Muscle of leg (tissue), 11 donors: ENCODE measurements around the gene KCNAB1. TPM values are rescaled to one million over a fixed set of nuclear protein-coding genes. Genes with fewer than 3 reads are reported as not detected.

Experiments
- DNase-seq: peaks from one replicate; pipeline ENCODE4 v3.0.0; 2013
- H3K27ac ChIP-seq: one replicate; pipeline ENCODE4 v1.5.1; 2013; ENCODE audit warnings: mild to moderate bottlenecking, low read length, control low read depth
- H3K27me3 ChIP-seq: one replicate; pipeline ENCODE4 v1.6.1; 2013; ENCODE audit warnings: low read length; ENCODE audit not compliant: control insufficient read depth, insufficient read depth
- H3K36me3 ChIP-seq: one replicate; pipeline ENCODE4 v1.6.1; 2013; ENCODE audit warnings: low read length; ENCODE audit not compliant: control insufficient read depth, insufficient read depth
- H3K4me1 ChIP-seq: one replicate; pipeline ENCODE4 v1.6.1; 2013; ENCODE audit warnings: low read length; ENCODE audit not compliant: control insufficient read depth, insufficient read depth
- H3K4me3 ChIP-seq: one replicate; pipeline ENCODE4 v1.5.1; 2013; ENCODE audit warnings: low read length, control low read depth
- H3K9me3 ChIP-seq: replicated peaks from 2 replicates; pipeline ENCODE4 v1.6.1; 2013; ENCODE audit warnings: low read depth, low read length; ENCODE audit not compliant: control insufficient read depth
- WGBS: methylation state at CpG from one replicate; pipeline ENCODE4 v1.1.5; 2013; ENCODE audit warnings: missing lambda C conversion rate; ENCODE audit not compliant: insufficient coverage; 5-methylcytosine and 5-hydroxymethylcytosine counted together
- polyA plus RNA-seq, 8 donors: library from polyadenylated mRNA; unstranded; fragments of 120-200 nt; gene quantifications; one replicate each; pipeline versions ENCODE4 v1.2.1 to v1.2.3, GENCODE V29; 2013; ENCODE audit warnings: inconsistent platforms in 1 of 8, low replicate concordance in 1 of 8; ENCODE audit not compliant: insufficient read length in 8 of 8, insufficient read depth in 1 of 8
- total RNA-seq: library from RNA; stranded (reverse); fragments of 120-200 nt; gene quantifications from one replicate; pipeline ENCODE4 v1.2.4, GENCODE V29; 2013

The KCNAB1 gene
- total and polyA plus RNA-seq, 9 donors = 4.3 to 8.4 (median 5.0) TPM

DNA sequence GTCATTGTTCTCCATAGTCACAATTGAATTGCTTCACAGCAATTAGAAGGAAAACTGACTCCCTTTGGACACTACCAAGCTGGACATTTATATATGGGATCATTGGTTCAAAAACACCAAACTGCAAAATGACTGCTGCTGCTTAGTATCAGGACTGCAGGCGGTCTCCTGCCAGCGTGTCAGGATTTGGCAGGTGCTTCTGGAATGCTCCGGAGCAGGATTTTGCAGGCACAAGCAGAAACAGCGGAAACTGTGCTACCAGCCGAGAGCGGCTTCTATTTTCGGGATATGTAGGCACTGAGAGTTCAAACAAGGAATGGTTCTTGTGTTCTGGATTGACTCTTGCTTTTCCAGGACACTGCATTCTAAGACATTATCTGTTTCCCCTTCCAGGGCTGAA is 339.1 kb downstream of the KCNAB1 start:
- 47% methylated on average over 7 of the region's 7 CpGs for WGBS

DNA sequence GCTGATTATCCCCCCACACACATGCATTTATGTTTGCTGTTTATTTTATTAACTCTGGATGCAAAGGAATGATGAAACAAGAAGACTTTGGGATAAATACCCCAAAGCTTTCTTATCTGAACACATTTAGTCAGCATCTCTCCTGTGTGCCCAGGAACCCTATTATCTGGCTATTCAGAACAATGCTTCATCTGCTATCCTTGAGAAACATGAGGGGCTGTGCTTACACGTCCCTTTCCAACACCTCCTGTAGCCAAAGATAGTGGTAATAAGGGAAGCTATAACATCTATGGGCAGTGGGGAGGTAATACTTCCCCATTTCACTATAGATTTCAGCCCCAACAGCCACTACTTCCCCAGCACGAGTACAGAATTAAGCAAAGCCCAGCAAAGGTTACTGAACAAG is 339.8 kb downstream of the KCNAB1 start:
- DNase-seq = no peak
- WGBS = no CpG with 5 or more reads among the region's 2 CpGs
- Histone ChIP-seq H3K4me3 (no peak overlapping the region), H3K9me3 (no peaks in the 10 kb centered on the region), H3K36me3 (no peaks in the 10 kb centered on the region), H3K4me1 (peaks cover 3% of the 10 kb centered on the region), H3K27me3 (no peaks in the 10 kb centered on the region), H3K27ac (no peak overlapping the region)

More for the DNA sequence above, 339.1 kb downstream of the KCNAB1 start:
- H3K4me3 ChIP-seq = no peak overlapping the region
- H3K36me3 ChIP-seq = no peaks in the 10 kb centered on the region
- H3K9me3 ChIP-seq = no peaks in the 10 kb centered on the region
- H3K4me1 ChIP-seq = peaks cover 3% of the 10 kb centered on the region
- H3K27ac ChIP-seq = no peak overlapping the region
- no peaks in the 10 kb centered on the region for H3K27me3 ChIP-seq
- peak; percentile 66 for DNase-seq

DNA sequence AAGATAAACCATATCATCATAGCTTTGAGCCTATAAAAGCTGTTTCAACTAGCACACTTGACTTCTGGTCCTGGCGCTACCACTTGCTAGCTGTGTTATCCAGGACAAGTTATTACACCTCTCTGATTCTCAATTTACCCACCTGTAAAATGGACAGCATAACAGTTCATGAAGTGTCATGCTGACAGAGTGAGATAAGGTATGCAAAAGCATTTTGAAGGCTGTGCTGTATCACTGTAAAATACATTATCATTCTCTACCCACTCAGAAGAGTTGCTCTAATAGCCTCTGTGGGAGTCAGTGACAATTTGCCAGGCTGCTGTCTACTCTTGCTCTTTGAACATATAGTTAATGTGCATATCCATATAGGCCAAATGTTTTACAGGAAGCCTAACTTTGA is 341.5 kb downstream of the KCNAB1 start:
- no peak overlapping the region for H3K4me3 ChIP-seq

DNA sequence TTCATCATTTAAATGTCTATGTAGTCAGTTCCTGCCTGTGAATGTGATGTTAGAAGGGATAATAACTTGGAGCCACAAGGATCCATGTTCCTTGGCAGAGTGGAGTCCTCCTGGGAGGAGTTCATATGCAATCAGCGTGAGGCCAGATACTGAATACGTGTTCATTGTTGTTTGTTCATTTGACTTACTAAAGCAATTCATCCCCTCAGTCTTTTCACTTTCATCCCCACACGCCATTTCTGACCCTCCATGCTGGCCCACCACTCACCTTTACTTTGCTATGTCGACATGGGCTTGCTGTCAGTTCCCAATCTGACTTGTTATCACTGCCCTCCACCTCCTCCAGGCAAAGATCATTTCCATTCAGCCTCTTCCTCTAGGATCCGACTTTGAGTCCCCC is 342.7 kb downstream of the KCNAB1 start:
- H3K27me3 ChIP-seq = no peaks in the 10 kb centered on the region
- 39% methylated on average over 2 of the region's 5 CpGs for WGBS
- H3K27ac ChIP-seq = no peak overlapping the region
- H3K36me3 ChIP-seq = no peaks in the 10 kb centered on the region
- H3K4me1 ChIP-seq = peaks cover 3% of the 10 kb centered on the region
- DNase-seq = no peak
- H3K9me3 ChIP-seq = no peaks in the 10 kb centered on the region
- no peak overlapping the region for H3K4me3 ChIP-seq

More for the DNA sequence above, 341.5 kb downstream of the KCNAB1 start:
- H3K27ac ChIP-seq = no peak overlapping the region
- H3K36me3 ChIP-seq = no peaks in the 10 kb centered on the region
- no CpG with 5 or more reads among the region's 1 CpG for WGBS
- DNase-seq = no peak
- H3K9me3 ChIP-seq = no peaks in the 10 kb centered on the region
- peaks cover 3% of the 10 kb centered on the region for H3K4me1 ChIP-seq
- no peaks in the 10 kb centered on the region for H3K27me3 ChIP-seq

DNA sequence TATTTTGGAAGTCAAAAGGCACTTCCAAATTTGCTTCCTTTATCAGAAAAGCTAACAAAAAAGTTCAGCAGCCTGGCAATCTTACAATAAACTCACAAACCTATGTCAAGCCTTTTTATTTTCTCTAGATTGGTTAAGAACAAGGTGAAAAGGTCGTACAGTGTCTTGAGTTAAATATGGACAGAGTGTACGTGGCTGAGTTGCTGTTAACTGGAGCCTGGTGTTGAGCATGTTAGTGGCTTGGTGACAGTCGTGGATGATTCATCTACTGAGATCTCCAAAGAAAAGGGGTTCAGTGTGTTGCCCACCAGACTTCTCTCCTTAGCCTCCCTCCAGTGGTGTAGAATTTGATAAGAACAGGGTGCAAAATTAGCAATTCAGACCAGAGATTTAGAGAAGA is 344.8 kb downstream of the KCNAB1 start:
- Histone ChIP-seq H3K4me3 (no peak overlapping the region), H3K9me3 (no peaks in the 10 kb centered on the region), H3K27ac (no peak overlapping the region), H3K27me3 (no peaks in the 10 kb centered on the region), H3K36me3 (no peaks in the 10 kb centered on the region), H3K4me1 (no peaks in the 10 kb centered on the region)
- DNase-seq = no peak
- WGBS = no CpG with 5 or more reads among the region's 3 CpGs

DNA sequence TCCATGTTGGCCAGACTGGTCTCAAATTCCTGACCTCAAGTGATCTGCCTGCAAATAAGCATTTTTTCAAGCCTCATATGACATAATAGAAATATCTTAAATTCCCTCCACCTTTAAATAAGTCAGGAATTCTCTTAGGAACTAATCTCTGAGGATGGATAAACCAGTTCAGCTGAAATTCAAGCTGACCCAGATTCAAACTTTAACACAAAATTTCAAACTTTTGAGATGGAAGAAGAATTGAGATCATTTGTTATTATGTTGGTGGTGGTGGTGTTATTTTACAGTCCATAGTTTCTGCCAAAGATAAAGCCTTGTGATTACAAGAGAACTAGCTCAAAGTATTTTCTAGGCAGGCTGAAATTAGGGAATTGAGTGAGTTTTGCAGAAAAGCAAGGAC is 349.1 kb downstream of the KCNAB1 start:
- DNase-seq = no peak
- Histone ChIP-seq H3K4me1 (no peaks in the 10 kb centered on the region), H3K36me3 (no peaks in the 10 kb centered on the region), H3K9me3 (no peaks in the 10 kb centered on the region), H3K4me3 (no peak overlapping the region), H3K27ac (no peak overlapping the region), H3K27me3 (no peaks in the 10 kb centered on the region)

DNA sequence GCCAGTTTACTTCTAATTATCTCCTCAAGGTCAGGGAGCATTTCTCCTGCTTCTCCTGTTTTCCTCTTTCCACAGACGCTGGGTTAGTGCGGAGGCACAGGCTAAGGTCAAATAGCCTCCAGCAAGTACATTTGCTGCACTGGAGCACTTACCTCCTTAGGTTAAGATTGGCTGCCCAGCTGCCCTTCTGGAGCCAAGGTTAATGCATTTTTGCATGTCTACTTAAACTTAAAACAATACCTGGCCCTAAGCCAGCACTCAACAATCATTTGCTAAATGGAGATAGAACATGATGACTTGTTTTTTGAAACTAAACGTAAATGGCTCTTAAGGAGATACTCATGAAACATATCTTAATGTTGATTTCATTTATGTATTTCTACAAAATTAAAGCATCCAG is 351.1 kb downstream of the KCNAB1 start:
- Histone ChIP-seq H3K4me3 (no peak overlapping the region), H3K36me3 (no peaks in the 10 kb centered on the region)
- WGBS = 53% methylated on average over 2 of the region's 3 CpGs

DNA sequence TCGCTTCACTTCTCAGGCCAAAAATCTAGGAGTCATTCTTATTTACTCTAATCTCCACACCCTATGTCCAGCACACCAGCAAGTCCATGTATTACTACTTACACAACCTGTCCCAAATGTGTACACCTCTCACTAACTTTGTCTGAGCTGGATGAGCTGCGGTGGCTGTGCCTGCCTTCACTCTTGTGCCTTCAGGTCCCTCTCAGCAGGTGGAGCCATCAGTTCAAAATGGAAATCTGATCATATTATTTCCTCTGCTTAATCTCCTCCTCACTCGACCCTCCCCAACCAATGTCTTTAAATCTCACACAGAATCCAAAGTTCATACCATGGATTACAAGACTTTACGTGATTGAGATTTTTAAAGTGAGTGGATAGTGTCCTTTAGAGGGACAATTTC is 351.8 kb downstream of the KCNAB1 start:
- DNase-seq = no peak

More for the DNA sequence above, 351.1 kb downstream of the KCNAB1 start:
- H3K4me1 ChIP-seq = no peaks in the 10 kb centered on the region
- DNase-seq = no peak
- H3K9me3 ChIP-seq = no peaks in the 10 kb centered on the region
- no peak overlapping the region for H3K27ac ChIP-seq
- no peaks in the 10 kb centered on the region for H3K27me3 ChIP-seq

DNA sequence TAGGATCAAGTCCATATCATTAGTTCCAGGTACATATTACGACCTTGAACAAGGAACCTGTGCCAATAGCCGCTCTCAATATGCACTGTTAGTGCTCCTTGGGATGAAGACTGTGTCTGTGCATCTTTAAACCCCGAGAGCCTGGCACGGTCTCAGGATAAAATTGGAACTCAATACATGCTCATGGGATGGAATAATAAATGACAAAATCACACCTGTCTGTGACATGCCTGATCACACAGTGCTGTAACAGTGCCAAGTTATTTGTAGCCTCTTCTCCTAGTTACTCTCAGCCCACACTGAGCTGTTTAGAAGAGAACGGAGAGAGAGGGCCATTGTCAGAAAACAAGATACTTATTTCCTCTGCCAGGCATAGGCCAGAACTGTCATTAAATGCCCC is 352.3 kb downstream of the KCNAB1 start:
- 73% methylated on average over 2 of the region's 5 CpGs for WGBS
- Histone ChIP-seq H3K4me1 (no peaks in the 10 kb centered on the region), H3K36me3 (no peaks in the 10 kb centered on the region), H3K4me3 (no peak overlapping the region), H3K9me3 (no peaks in the 10 kb centered on the region), H3K27ac (no peak overlapping the region), H3K27me3 (no peaks in the 10 kb centered on the region)
- DNase-seq = no peak

More for the DNA sequence above, 351.8 kb downstream of the KCNAB1 start:
- WGBS = 96% methylated on average over 2 of the region's 4 CpGs
- no peaks in the 10 kb centered on the region for H3K36me3 ChIP-seq
- no peaks in the 10 kb centered on the region for H3K4me1 ChIP-seq
- H3K27ac ChIP-seq = no peak overlapping the region
- H3K27me3 ChIP-seq = no peaks in the 10 kb centered on the region
- no peaks in the 10 kb centered on the region for H3K9me3 ChIP-seq
- H3K4me3 ChIP-seq = no peak overlapping the region

DNA sequence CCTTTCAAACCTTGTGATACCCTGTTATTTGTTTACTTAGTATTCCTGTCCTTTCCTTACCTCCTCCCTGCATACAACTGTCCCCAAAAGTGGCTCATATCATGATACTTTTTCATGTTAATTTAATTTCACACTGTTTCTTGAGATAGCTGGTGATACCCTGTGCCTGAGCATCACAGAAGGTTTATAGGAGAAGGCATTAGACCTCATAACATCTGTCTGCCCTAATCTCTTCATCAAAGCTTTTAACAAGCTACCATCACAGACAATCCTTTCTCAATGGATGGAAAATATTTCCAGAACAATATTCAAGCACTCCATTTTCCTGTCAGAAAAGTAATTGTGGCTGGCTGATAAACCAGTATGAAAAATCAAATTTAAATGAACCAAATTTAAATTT is 353.0 kb downstream of the KCNAB1 start:
- Histone ChIP-seq H3K4me3 (no peak overlapping the region), H3K36me3 (no peaks in the 10 kb centered on the region), H3K4me1 (no peaks in the 10 kb centered on the region), H3K27ac (no peak overlapping the region), H3K9me3 (no peaks in the 10 kb centered on the region), H3K27me3 (no peaks in the 10 kb centered on the region)
- DNase-seq = no peak

DNA sequence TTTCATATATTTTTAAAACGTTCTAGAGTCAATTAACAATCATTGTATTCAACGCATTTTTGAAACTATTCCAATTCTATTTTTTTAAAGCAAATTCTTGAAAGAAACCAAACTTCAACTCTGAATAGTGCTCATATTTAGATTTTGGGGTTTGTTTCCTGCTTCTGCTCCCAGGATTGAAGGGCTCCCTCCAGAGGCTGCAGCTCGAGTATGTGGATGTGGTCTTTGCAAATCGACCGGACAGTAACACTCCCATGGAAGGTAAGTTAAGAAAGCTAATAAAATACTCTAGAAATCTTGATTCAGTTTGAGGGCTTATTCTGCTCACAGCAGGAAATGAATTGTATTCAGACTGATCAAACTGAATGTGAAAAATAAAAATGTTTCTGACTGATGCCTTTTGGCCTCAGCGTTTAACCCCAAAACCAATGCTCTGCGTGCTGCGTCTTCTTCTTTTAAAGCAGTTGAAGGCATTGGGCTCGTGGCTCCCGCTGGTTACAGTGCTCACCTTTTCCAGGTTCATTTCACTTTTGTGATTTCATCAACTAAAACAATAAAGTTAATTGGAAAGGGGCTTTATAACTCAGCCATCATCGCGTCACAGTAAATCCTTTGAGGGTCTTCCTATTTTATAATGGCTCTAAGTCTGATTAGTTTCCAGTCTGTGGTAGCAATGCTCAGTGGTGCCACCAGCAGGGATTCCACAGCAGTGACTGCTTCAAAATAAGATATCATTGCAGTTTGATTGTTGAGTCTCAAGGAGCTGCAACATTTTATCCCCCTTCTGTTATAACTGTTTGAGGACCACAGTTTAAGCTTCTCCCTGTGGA is 354.4 kb downstream of the KCNAB1 start:
- Histone ChIP-seq H3K9me3 (no peaks in the 10 kb centered on the region), H3K4me3 (no peak overlapping the region), H3K27ac (no peak overlapping the region), H3K27me3 (no peaks in the 10 kb centered on the region), H3K4me1 (no peaks in the 10 kb centered on the region), H3K36me3 (no peaks in the 10 kb centered on the region)
- no peak for DNase-seq
- WGBS = 58% methylated on average over 2 of the region's 12 CpGs
